GM19463 (cell line): ENCODE data around the gene ZDHHC1.

Source experiments
- ATAC-seq: cut with Tn5 transposase; IDR thresholded peaks from one replicate; pipeline ENCODE4 v1.9.1; 2021; ENCODE audit warnings: mild to moderate bottlenecking, moderate library complexity; ENCODE audit not compliant: unreplicated experiment

Gene ZDHHC1

GRCh38 chr16:67411339-67411738, 4.9 kb downstream of the ZDHHC1 start:
- ATAC-seq = no peak

GRCh38 chr16:67409631-67410030, 6.6 kb downstream of the ZDHHC1 start:
- ATAC-seq = no peak

- no peak for ATAC-seq
Observed at GRCh38 chr16:67407788-67408452, 8.4 kb downstream of the ZDHHC1 start.

GRCh38 chr16:67407176-67407787, 9.0 kb downstream of the ZDHHC1 start:
- no peak for ATAC-seq

- no peak for ATAC-seq
Observed at GRCh38 chr16:67406111-67406971, 9.9 kb downstream of the ZDHHC1 start.

GRCh38 chr16:67405336-67405735, 10.9 kb downstream of the ZDHHC1 start:
- ATAC-seq = no peak

GRCh38 chr16:67404740-67405226, 11.5 kb downstream of the ZDHHC1 start:
- ATAC-seq = no peak

GRCh38 chr16:67403976-67404555, 12.2 kb downstream of the ZDHHC1 start:
- ATAC-seq = no peak

GRCh38 chr16:67400901-67401300, 15.4 kb downstream of the ZDHHC1 start:
- ATAC-seq = no peak

GRCh38 chr16:67399749-67400704, 16.2 kb downstream of the ZDHHC1 start:
- ATAC-seq = no peak

GRCh38 chr16:67399218-67399733, 17.0 kb downstream of the ZDHHC1 start:
- ATAC-seq = no peak

- no peak for ATAC-seq
Observed at GRCh38 chr16:67398546-67399217, 17.6 kb downstream of the ZDHHC1 start.

- no peak for ATAC-seq
Observed at GRCh38 chr16:67397812-67398545, 18.3 kb downstream of the ZDHHC1 start.

GRCh38 chr16:67397036-67397801, 19.1 kb downstream of the ZDHHC1 start:
- ATAC-seq = no peak

- no peak for ATAC-seq
Observed at GRCh38 chr16:67396159-67397035, 19.9 kb downstream of the ZDHHC1 start.

- ATAC-seq = no peak
Observed at GRCh38 chr16:67395458-67396158, 20.7 kb downstream of the ZDHHC1 start.
